MCF 10A (cell line): ENCODE data around the gene VAMP8. TPM values are rescaled to one million over a fixed set of nuclear protein-coding genes. Genes with fewer than 3 reads are reported as not detected.
A peak's percentile ranks its signal among the peaks of the same experiment; 100 is the strongest.
"Not testable (repeated sequence)": the region's sequence is repeated elsewhere in the genome, so short reads cannot be mapped to it uniquely, and the experiment has no call there.

Experiments used
- BruUV-seq: library from RNA; stranded (reverse); fragments of 400-500 nt; replicated peaks from 2 replicates; lab custom pipeline; 2021; lab: Mats Ljungman, UMichigan
- CTCF ChIA-PET: fragments of 300-600 bp; sonication (Branson Sonifier 250); formaldehyde crosslinking; extraction: SDS; loops from one replicate; lab custom pipeline; 2021; ENCODE audit warnings: antibody characterized with exemption, inconsistent platforms; lab: Yijun Ruan, JAX
- POLR2A ChIA-PET: fragments of 300-600, 350-650 bp; sonication (Branson Sonifier 250); formaldehyde crosslinking; extraction: SDS; loops from one replicate; lab custom pipeline; 2020; ENCODE audit warnings: antibody characterized with exemption, inconsistent platforms; lab: Yijun Ruan, JAX
- DNase-seq: peaks from one replicate; pipeline ENCODE4 v3.0.0-alpha.2; 2018; ENCODE audit not compliant: unreplicated experiment
- H3K27ac Mint-ChIP-seq: one replicate; pipeline ENCODE4 v1.8.0; 2022; ENCODE audit warnings: mild to moderate bottlenecking, low read depth, mixed read lengths; ENCODE audit not compliant: unreplicated experiment
- H3K27me3 Mint-ChIP-seq: one replicate; pipeline ENCODE4 v1.8.0; 2022; ENCODE audit warnings: mixed read lengths; ENCODE audit not compliant: insufficient read depth, unreplicated experiment
- H3K36me3 Mint-ChIP-seq: one replicate; pipeline ENCODE4 v1.8.0; 2022; ENCODE audit warnings: mild to moderate bottlenecking, moderate library complexity, mixed read lengths; ENCODE audit not compliant: insufficient read depth, unreplicated experiment
- H3K4me1 Mint-ChIP-seq: one replicate; pipeline ENCODE4 v1.8.0; 2022; ENCODE audit warnings: mixed read lengths; ENCODE audit not compliant: insufficient read depth, unreplicated experiment
- H3K4me3 Mint-ChIP-seq: one replicate; pipeline ENCODE4 v1.8.0; 2022; ENCODE audit warnings: mild to moderate bottlenecking, moderate library complexity, mixed read lengths; ENCODE audit not compliant: unreplicated experiment
- H3K9me3 Mint-ChIP-seq: one replicate; pipeline ENCODE4 v1.8.0; 2022; ENCODE audit warnings: mixed read lengths; ENCODE audit not compliant: unreplicated experiment
- intact Hi-C: fragments of 100-400 bp; cut with micrococcal nuclease; formaldehyde crosslinking; loops from 2 replicates; pipeline ENCODE4 v1.14.1; 2022
- total RNA-seq: library from RNA; stranded (reverse); gene quantifications from 2 replicates; pipeline ENCODE4 v1.2.3, GENCODE V29; 2022
- TF ChIP-seq, protein P1 (sequence below): fragments of 200-600 bp; IDR thresholded peaks from one replicate; pipeline ENCODE4 v1.8.0; 2022; ENCODE audit warnings: antibody characterized with exemption, mild to moderate bottlenecking; ENCODE audit not compliant: unreplicated experiment

Gene VAMP8
- total RNA-seq, 1 experiment from 2014 or later: 56.0 TPM

- Mint-ChIP-seq H3K36me3 (peaks cover 8% of the 10 kb centered on the region), H3K27me3 (no peaks in the 10 kb centered on the region), H3K27ac (no peak overlapping the region), H3K4me1 (peaks cover 12% of the 10 kb centered on the region), H3K9me3 (no peaks in the 10 kb centered on the region), H3K4me3 (no peak overlapping the region)
- no TSS peak for BruUV-seq
- no peak for DNase-seq
- TF ChIP-seq, protein P1, sequence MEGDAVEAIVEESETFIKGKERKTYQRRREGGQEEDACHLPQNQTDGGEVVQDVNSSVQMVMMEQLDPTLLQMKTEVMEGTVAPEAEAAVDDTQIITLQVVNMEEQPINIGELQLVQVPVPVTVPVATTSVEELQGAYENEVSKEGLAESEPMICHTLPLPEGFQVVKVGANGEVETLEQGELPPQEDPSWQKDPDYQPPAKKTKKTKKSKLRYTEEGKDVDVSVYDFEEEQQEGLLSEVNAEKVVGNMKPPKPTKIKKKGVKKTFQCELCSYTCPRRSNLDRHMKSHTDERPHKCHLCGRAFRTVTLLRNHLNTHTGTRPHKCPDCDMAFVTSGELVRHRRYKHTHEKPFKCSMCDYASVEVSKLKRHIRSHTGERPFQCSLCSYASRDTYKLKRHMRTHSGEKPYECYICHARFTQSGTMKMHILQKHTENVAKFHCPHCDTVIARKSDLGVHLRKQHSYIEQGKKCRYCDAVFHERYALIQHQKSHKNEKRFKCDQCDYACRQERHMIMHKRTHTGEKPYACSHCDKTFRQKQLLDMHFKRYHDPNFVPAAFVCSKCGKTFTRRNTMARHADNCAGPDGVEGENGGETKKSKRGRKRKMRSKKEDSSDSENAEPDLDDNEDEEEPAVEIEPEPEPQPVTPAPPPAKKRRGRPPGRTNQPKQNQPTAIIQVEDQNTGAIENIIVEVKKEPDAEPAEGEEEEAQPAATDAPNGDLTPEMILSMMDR: no peak
- intact Hi-C loops: no loop called here
- CTCF ChIA-PET: interaction anchor here (0.6 to 2.6 kb wide), 2 partner anchors 46 to 51 kb away, joined by 4 to 9 read pairs; no protein-coding TSS in a partner anchor
- POLR2A ChIA-PET: interaction anchor here (0.6 to 2.5 kb wide), 3 partner anchors 10 to 22 kb away, joined by 5 to 6 read pairs (median 6); no protein-coding TSS in a partner anchor
Observed at GRCh38 chr2:85591563-85591962, 14.2 kb downstream of the VAMP8 start.

- ChIA-PET CTCF (interaction anchor here (0.6 to 2.6 kb wide), 3 partner anchors 15 to 52 kb away, joined by 3 to 9 read pairs (median 4); partner anchors contain the start of gene VAMP8), POLR2A (interaction anchor here (0.7 to 5.0 kb wide), 3 partner anchors 12 to 23 kb away, joined by 4 to 61 read pairs (median 6); partner anchors contain the start of gene TMEM150A)
- intact Hi-C loops, H3K9me3 Mint-ChIP-seq, BruUV-seq, H3K36me3 Mint-ChIP-seq, DNase-seq, H3K27me3 Mint-ChIP-seq, H3K27ac Mint-ChIP-seq, H3K4me3 Mint-ChIP-seq: not testable (repeated sequence)
- H3K4me1 Mint-ChIP-seq: peaks cover 19% of the 10 kb centered on the region
Observed at GRCh38 chr2:85592299-85592698, 14.9 kb downstream of the VAMP8 start.

GRCh38 chr2:85593023-85593422 is 15.6 kb downstream of the VAMP8 start:
- Mint-ChIP-seq H3K4me3 (no peak overlapping the region), H3K27ac (no peak overlapping the region), H3K27me3 (no peaks in the 10 kb centered on the region), H3K9me3 (no peaks in the 10 kb centered on the region), H3K36me3 (peaks cover 11% of the 10 kb centered on the region), H3K4me1 (peaks cover 19% of the 10 kb centered on the region)
- POLR2A ChIA-PET: interaction anchor here (0.7 to 5.2 kb wide), 4 partner anchors 8 to 24 kb away, joined by 4 to 113 read pairs (median 58); partner anchors contain the start of genes TMEM150A, VAMP5 and VAMP8
- BruUV-seq: no TSS peak
- DNase-seq: no peak
- CTCF ChIA-PET: interaction anchor here (0.6 to 1.4 kb wide), 4 partner anchors 12 to 44 kb away, joined by 3 to 5 read pairs (median 3); partner anchors contain the start of gene VAMP8
- intact Hi-C loops: no loop called here
- TF ChIP-seq, protein P1: no peak

DNA sequence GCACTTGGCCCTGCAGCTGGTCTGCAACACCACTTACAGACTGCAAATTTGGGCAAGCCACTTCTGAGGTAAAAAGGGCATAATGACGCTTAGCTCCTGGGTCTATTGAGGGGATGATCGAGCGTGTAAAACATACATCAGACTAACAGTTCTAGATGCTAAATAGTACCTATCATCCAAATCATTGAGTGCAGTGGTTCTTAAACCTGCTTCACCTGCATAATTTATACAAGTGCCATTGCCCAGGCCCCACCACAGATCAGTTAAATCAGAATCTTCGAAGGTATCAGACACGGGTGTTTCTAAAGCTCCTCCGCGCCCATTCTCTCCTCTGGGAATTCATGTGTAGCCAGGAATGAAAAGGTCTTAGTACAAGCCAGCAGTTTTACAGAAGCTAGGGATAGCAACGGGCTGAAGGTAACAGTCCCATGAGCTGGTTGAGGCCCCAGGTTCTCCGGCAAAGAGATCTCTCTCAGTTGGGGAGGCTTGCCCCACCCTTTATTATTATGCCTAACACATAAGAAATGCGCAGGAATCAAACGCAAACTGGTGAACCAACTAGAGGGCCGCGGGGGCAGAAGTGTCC is 17.4 kb downstream of the VAMP8 start:
- H3K27me3 Mint-ChIP-seq: no peaks in the 10 kb centered on the region
- CTCF ChIA-PET: interaction anchor here (0.6 to 2.4 kb wide), 7 partner anchors 9 to 529 kb away, joined by 3 to 10 read pairs (median 3); no protein-coding TSS in a partner anchor
- BruUV-seq: TSS peak; percentile 84

More for the DNA sequence above, 17.4 kb downstream of the VAMP8 start:
- H3K36me3 Mint-ChIP-seq: peaks cover 15% of the 10 kb centered on the region
- DNase-seq: no peak
- peak overlapping the region; percentile 98 for H3K27ac Mint-ChIP-seq
- TF ChIP-seq, protein P1: no peak
- peak overlapping the region; percentile 98 for H3K4me3 Mint-ChIP-seq
- POLR2A ChIA-PET: interaction anchor here (0.6 to 5.2 kb wide), 35 partner anchors 10 to 831 kb away, joined by 3 to 113 read pairs (median 4); partner anchors contain the start of genes C2orf68, ELMOD3, GGCX and RETSAT
- intact Hi-C loops: no loop called here
- H3K9me3 Mint-ChIP-seq: no peaks in the 10 kb centered on the region
- peaks cover 19% of the 10 kb centered on the region for H3K4me1 Mint-ChIP-seq
